Measurements from ENCODE around the gene LAMP1.
A peak's percentile ranks its signal among the peaks of the same experiment; 100 is the strongest.

Gene LAMP1

DNA sequence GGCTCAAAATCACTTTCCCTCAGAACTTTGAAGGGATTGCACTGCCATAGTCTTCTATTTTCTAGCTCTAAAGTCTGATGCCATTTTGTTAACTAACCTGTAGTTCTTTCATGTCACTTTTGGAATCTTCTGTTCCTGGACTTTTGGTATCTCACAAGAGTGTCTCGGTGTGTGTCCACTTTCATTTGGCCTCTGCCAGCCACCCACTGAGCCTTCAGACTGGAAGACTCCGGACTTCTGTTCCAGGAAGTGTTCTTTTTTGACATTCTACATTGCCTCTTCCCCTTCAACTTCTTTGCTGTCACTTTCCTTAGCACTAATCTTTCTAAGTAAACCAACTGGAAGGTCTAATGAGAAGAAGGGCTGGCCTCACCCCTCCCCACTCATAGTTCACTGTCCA lies 25.0 kb upstream of the LAMP1 start:
- TF ChIP-seq CTCF (conservative IDR thresholded peaks at IDR 0.05; ENCODE audit: low read length), result no peak
- no peak for DNase-seq (ENCODE audit: low read depth)
- H3K4me3 ChIP-seq (ENCODE audit: low read length), result no peak overlapping the region

- no peak for TF ChIP-seq CTCF (conservative IDR thresholded peaks at IDR 0.05; ENCODE audit: low read length)
- DNase-seq (ENCODE audit: low read depth), result no peak
- no peak overlapping the region for H3K4me3 ChIP-seq (ENCODE audit: low read length)
Observed at GRCh38 chr13:113272701-113273181, 24.3 kb upstream of the LAMP1 start.

- TF ChIP-seq CTCF (conservative IDR thresholded peaks at IDR 0.05; ENCODE audit: low read length), result no peak
- H3K4me3 ChIP-seq (ENCODE audit: low read length), result no peak overlapping the region
- DNase-seq (ENCODE audit: low read depth), result no peak
Observed at GRCh38 chr13:113273321-113273720, 23.7 kb upstream of the LAMP1 start.

GRCh38 chr13:113273851-113274590 lies 23.0 kb upstream of the LAMP1 start:
- no peak overlapping the region for H3K4me3 ChIP-seq (ENCODE audit: low read length)
- DNase-seq (ENCODE audit: low read depth), result peak; percentile 56
- TF ChIP-seq CTCF (conservative IDR thresholded peaks at IDR 0.05; ENCODE audit: low read length), result no peak

GRCh38 chr13:113274721-113275120 lies 22.3 kb upstream of the LAMP1 start:
- no peak for TF ChIP-seq CTCF (conservative IDR thresholded peaks at IDR 0.05; ENCODE audit: low read length)
- no peak overlapping the region for H3K4me3 ChIP-seq (ENCODE audit: low read length)
- no peak for DNase-seq (ENCODE audit: low read depth)

- peak; percentile 65 for TF ChIP-seq CTCF (conservative IDR thresholded peaks at IDR 0.05; ENCODE audit: low read length)
- no peak overlapping the region for H3K4me3 ChIP-seq (ENCODE audit: low read length)
- DNase-seq (ENCODE audit: low read depth), result peak; percentile 58
Observed at GRCh38 chr13:113275387-113275786, 21.7 kb upstream of the LAMP1 start.

- TF ChIP-seq CTCF (conservative IDR thresholded peaks at IDR 0.05; ENCODE audit: low read length), result no peak
- no peak for DNase-seq (ENCODE audit: low read depth)
- H3K4me3 ChIP-seq (ENCODE audit: low read length), result no peak overlapping the region
Observed at GRCh38 chr13:113280126-113280525, 16.9 kb upstream of the LAMP1 start.
